Measurements from ENCODE around the gene PMEPA1. TPM values are rescaled to one million over a fixed set of nuclear protein-coding genes. Genes with fewer than 3 reads are reported as not detected.

Gene PMEPA1
- total RNA-seq, 6 donors from 2014 or later, result 2.1 to 60.9 (median 17.6) TPM

GRCh38 chr20:57717797-57718196 lies 8.0 kb upstream of the PMEPA1 start:
- no peaks in the 10 kb centered on the region for H3K27me3 ChIP-seq
- H3K9me3 ChIP-seq, result no peaks in the 10 kb centered on the region
- TF ChIP-seq POLR2AphosphoS5 (IDR thresholded peaks at IDR 0.05), result no peak
- TF ChIP-seq CTCF (IDR thresholded peaks at IDR 0.05), result no peak
- TF ChIP-seq POLR2A (IDR thresholded peaks at IDR 0.05), result no peak
- TF ChIP-seq EP300 (IDR thresholded peaks at IDR 0.05), result no peak
- no peak for DNase-seq
- ATAC-seq (ENCODE audit: low FRiP score in 2 of 2), result no peak
- H3K4me3 ChIP-seq, result no peak overlapping the region
- H3K4me1 ChIP-seq, result peaks cover 25 to 33% (median 28%) of the 10 kb centered on the region in 4 donors
- 49 to 62% methylated on average over 8 to 11 of the region's 11 CpGs for WGBS, 2 donors
- H3K36me3 ChIP-seq, result no peaks in the 10 kb centered on the region
- H3K27ac ChIP-seq, result no peak overlapping the region

- ATAC-seq (ENCODE audit: low FRiP score in 2 of 2), result no peak
- H3K27me3 ChIP-seq, result no peaks in the 10 kb centered on the region
- WGBS, 2 donors, result 75 to 80% methylated on average over 3 of the region's 3 CpGs
- peak overlapping the region in 2 of 4 donors; percentile 9 to 14 for H3K27ac ChIP-seq
- TF ChIP-seq CTCF (IDR thresholded peaks at IDR 0.05) (no peak), POLR2AphosphoS5 (IDR thresholded peaks at IDR 0.05) (no peak), POLR2A (IDR thresholded peaks at IDR 0.05) (no peak), EP300 (IDR thresholded peaks at IDR 0.05) (no peak)
- no peaks in the 10 kb centered on the region for H3K36me3 ChIP-seq
- no peaks in the 10 kb centered on the region for H3K9me3 ChIP-seq
- H3K4me1 ChIP-seq, result peaks cover 26 to 39% (median 29%) of the 10 kb centered on the region in 4 donors
- no peak for DNase-seq
- no peak overlapping the region for H3K4me3 ChIP-seq
These were observed 7.1 kb upstream of the PMEPA1 start for GRCh38 chr20:57716901-57717300.

- Histone ChIP-seq H3K9me3 (no peaks in the 10 kb centered on the region), H3K36me3 (no peaks in the 10 kb centered on the region), H3K4me3 (no peak overlapping the region), H3K27me3 (no peaks in the 10 kb centered on the region), H3K27ac (peak overlapping the region in 2 of 4 donors; percentile 9 to 14), H3K4me1 (peaks cover 33 to 46% (median 34%) of the 10 kb centered on the region in 4 donors)
- DNase-seq (no peak), ATAC-seq (ENCODE audit: low FRiP score in 2 of 2) (no peak)
- TF ChIP-seq EP300 (IDR thresholded peaks at IDR 0.05) (no peak), POLR2A (IDR thresholded peaks at IDR 0.05) (no peak), CTCF (IDR thresholded peaks at IDR 0.05) (no peak), POLR2AphosphoS5 (IDR thresholded peaks at IDR 0.05) (no peak)
- 65 to 76% methylated on average over 3 of the region's 3 CpGs for WGBS, 2 donors
These were observed 6.4 kb upstream of the PMEPA1 start for GRCh38 chr20:57716202-57716601.

GRCh38 chr20:57715268-57715904 lies 5.6 kb upstream of the PMEPA1 start:
- Histone ChIP-seq H3K9me3 (no peaks in the 10 kb centered on the region), H3K36me3 (no peaks in the 10 kb centered on the region), H3K27ac (peak overlapping the region in 1 of 4 donors; percentile 18), H3K4me3 (no peak overlapping the region), H3K4me1 (peaks cover 40 to 54% (median 41%) of the 10 kb centered on the region in 4 donors), H3K27me3 (no peaks in the 10 kb centered on the region)
- ATAC-seq (ENCODE audit: low FRiP score in 2 of 2) (no peak), DNase-seq (no peak)
- 87 to 90% methylated on average over 13 to 15 of the region's 15 CpGs for WGBS, 2 donors
- no peak for TF ChIP-seq POLR2A (IDR thresholded peaks at IDR 0.05)
- no peak for TF ChIP-seq POLR2AphosphoS5 (IDR thresholded peaks at IDR 0.05)
- TF ChIP-seq EP300 (IDR thresholded peaks at IDR 0.05), result no peak
- no peak for TF ChIP-seq CTCF (IDR thresholded peaks at IDR 0.05)
